Cardiac fibroblast (primary cell): ENCODE data around the gene SIAH1.

Experiments
- DNase-seq, 2 donors: peaks; one replicate each; pipeline versions ENCODE4 v3.0.0 to v3.0.0-alpha.2; 2010; ENCODE audit warnings: low read depth in 2 of 2
- H3K4me3 ChIP-seq, 2 donors: replicated peaks in 1 of 2; 1 replicate in 1 of 2; 2 replicates in 1 of 2; pipeline ENCODE4 v1.5.1; 2011; ENCODE audit warnings: low read depth in 2 of 2, low read length in 2 of 2, mild to moderate bottlenecking in 2 of 2, moderate library complexity in 1 of 2
- CTCF ChIP-seq: IDR thresholded peaks from one replicate; pipeline ENCODE4 v1.5.1; 2011; ENCODE audit warnings: low read depth, mild to moderate bottlenecking, low read length, inconsistent platforms

The SIAH1 gene

DNA sequence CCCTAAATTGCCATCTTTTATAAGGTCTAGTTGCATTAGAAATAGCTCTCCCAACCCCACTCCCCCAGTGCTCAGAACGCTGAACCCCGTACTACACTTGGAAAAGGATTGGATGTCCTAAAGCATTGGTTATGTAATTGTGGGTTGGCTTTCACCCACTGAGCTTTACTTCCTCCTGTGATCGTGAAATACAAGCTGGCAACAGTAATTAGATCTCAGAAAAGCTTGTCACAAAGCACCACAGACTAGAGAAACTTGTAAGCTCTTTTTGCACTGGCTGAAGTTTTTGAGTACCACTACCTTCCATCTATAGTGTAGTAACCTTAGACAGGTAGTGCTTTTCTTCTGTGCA is 54.4 kb downstream of the SIAH1 start:
- TF ChIP-seq CTCF, result no peak
- no peak for DNase-seq
- H3K4me3 ChIP-seq, result no peak overlapping the region

GRCh38 chr16:48330189-48330840 is 54.9 kb downstream of the SIAH1 start:
- peak in 1 of 2 donors; percentile 24 for DNase-seq
- no peak overlapping the region for H3K4me3 ChIP-seq
- no peak for TF ChIP-seq CTCF

GRCh38 chr16:48329138-48329537 is 56.1 kb downstream of the SIAH1 start:
- no peak for TF ChIP-seq CTCF
- no peak for DNase-seq
- no peak overlapping the region for H3K4me3 ChIP-seq

- DNase-seq, result no peak
- H3K4me3 ChIP-seq, result no peak overlapping the region
- TF ChIP-seq CTCF, result no peak
These were observed 58.3 kb downstream of the SIAH1 start for GRCh38 chr16:48326915-48327314.

DNA sequence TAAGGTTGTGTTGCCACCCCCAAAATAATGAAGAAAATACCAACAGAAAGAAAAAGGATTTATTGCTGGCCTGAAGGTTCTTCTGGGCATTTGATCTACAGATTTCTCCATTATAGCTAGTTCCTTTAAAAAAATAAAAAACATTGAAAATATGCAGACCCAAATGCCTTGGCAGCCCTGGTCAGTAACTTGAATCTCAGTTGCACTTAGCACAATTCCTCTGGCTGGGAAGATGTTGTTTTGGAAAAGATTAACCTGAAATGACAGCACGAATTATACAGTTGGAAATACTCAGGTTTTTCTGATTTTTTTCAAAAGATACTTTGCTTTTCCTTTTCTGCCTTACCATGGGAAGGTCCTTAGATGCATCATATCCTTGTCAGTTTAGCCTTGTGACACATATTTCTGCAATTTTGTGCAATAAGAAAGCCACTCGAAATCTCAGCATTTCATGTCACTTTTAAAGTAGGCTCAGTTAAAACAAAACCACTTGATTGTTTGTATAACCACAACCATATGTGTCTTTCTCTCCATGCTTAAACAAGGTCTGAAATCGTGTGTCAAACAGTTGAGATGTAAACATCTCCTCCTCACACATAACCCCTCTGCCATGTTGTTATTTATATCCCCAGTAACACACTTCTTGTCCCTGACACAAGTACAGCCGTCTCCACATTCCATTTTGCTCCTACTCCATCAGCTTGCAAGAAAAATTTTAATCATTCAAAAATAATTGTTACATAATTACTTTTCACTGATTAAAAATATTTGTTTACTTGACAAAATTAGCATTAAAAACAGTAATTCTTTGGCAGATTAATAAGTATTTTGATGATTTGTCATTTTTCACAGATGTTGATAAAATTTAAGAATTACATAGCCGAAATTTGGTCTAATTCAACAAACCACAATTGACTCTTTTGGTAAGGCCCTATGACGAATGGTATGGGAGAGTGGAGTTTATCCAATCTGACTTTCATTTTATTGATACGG is 61.1 kb downstream of the SIAH1 start:
- no peak for DNase-seq
- no peak for TF ChIP-seq CTCF
- no peak overlapping the region for H3K4me3 ChIP-seq

GRCh38 chr16:48321317-48322036 is 63.7 kb downstream of the SIAH1 start:
- DNase-seq, result peak; percentile 31 to 69
- TF ChIP-seq CTCF, result no peak
- no peak overlapping the region for H3K4me3 ChIP-seq
